Stomach (tissue), 9 donors: ENCODE measurements around the gene TBX6. TPM values are rescaled to one million over a fixed set of nuclear protein-coding genes. Genes with fewer than 3 reads are reported as not detected.

Source experiments
- DNase-seq, 2 donors: peaks; one replicate each; pipeline versions ENCODE4 v3.0.0 to v3.0.0-alpha.2; 2013 to 2019
- H3K27ac ChIP-seq, 5 donors: fragments of 200-600 bp in 4 of 5; sonication (generic) in 4 of 5; one replicate each; pipeline ENCODE4 v1.5.1; 2013 to 2019; ENCODE audit warnings: mild to moderate bottlenecking in 1 of 5, moderate library complexity in 1 of 5
- H3K27me3 ChIP-seq, 3 donors: fragments of 200-600 bp; sonication (generic); one replicate each; pipeline ENCODE4 v1.5.1; 2017 to 2019; ENCODE audit warnings: mixed run types in 1 of 3
- H3K36me3 ChIP-seq, 4 donors: fragments of 200-600 bp; sonication (generic); 1 replicate in 3 of 4; 2 replicates in 1 of 4; pipeline ENCODE4 v1.5.1; 2016 to 2019
- H3K4me1 ChIP-seq, 4 donors: fragments of 200-600 bp; sonication (generic); one replicate each; pipeline ENCODE4 v1.5.1; 2016 to 2019
- H3K4me3 ChIP-seq, 4 donors: fragments of 200-600 bp; sonication (generic) in 3 of 4; one replicate each; pipeline ENCODE4 v1.5.1; 2016 to 2019; ENCODE audit warnings: mild to moderate bottlenecking in 1 of 4
- H3K9me3 ChIP-seq, 4 donors: fragments of 200-600 bp; sonication (generic); one replicate each; pipeline ENCODE4 v1.5.1; 2016 to 2019
- CTCF ChIP-seq, 7 experiments: fragments of 450-650 bp in 4 of 7; fragments of 200-600 bp in 3 of 7; sonication (generic) in 3 of 7; IDR thresholded peaks; one replicate each; pipeline ENCODE4 v1.5.1; 2016 to 2019; ENCODE audit warnings: antibody characterized with exemption in 7 of 7, control low read depth in 2 of 7, mild to moderate bottlenecking in 1 of 7
- EP300 ChIP-seq: sonication (generic); formaldehyde crosslinking; IDR thresholded peaks from one replicate; pipeline ENCODE4 v1.6.1; 2017; ENCODE audit warnings: antibody characterized with exemption
- POLR2A ChIP-seq, 4 donors: fragments of 450-650 bp; IDR thresholded peaks; one replicate each; pipeline ENCODE4 v1.6.1; 2016; ENCODE audit warnings: antibody characterized with exemption in 4 of 4, control low read depth in 2 of 4, mild to moderate bottlenecking in 1 of 4, moderate library complexity in 1 of 4
- POLR2AphosphoS5 ChIP-seq, 3 donors: sonication (generic); formaldehyde crosslinking; IDR thresholded peaks; one replicate each; pipeline ENCODE4 v1.6.1; 2016; ENCODE audit warnings: antibody characterized with exemption in 3 of 3
- WGBS, 5 donors: extraction: QIAGEN DNeasy Blood & Tissue Kit in 3 of 5; methylation state at CpG; one replicate each; pipeline versions ENCODE4 v1.1.5 to v1.1.7; 2013 to 2018; 5-methylcytosine and 5-hydroxymethylcytosine counted together
- intact Hi-C: fragments of 100-400 bp; cut with DNase I; formaldehyde crosslinking; loops from one replicate; pipeline ENCODE4 v1.15.1; 2023; ENCODE audit warnings: low total_unique reads
- polyA plus RNA-seq, 3 donors: library from polyadenylated mRNA; stranded (reverse); fragments of 200-250 nt; gene quantifications; one replicate each; pipeline ENCODE4 v1.2.3, GENCODE V29; 2013
- total RNA-seq, 5 donors: library from RNA; depleted of rRNA; stranded (reverse); fragments of >200 nt; gene quantifications; one replicate each; pipeline versions ENCODE4 v1.1.0 to v1.2.3, GENCODE V29; 2014 to 2016
- donor health status: healthy with polysubstance abuse.
- donor health status: Bipolar disorder and iron deficiency.
- donor health status: healthy.

Gene TBX6
- total and polyA plus RNA-seq, 8 donors = 1.1 to 25.0 (median 2.5) TPM; not detected in 3

- H3K4me3 ChIP-seq = no peak overlapping the region
Observed at GRCh38 chr16:30086291-30087140, 5.2 kb downstream of the TBX6 start.

GRCh38 chr16:30085820-30086219 is 5.9 kb downstream of the TBX6 start:
- 76 to 85% (median 81%) methylated on average over 3 to 6 of the region's 6 CpGs for WGBS, 5 donors
- TF ChIP-seq CTCF (IDR thresholded peaks at IDR 0.05) (no peak), POLR2A (IDR thresholded peaks at IDR 0.05) (no peak), EP300 (no peak), POLR2AphosphoS5 (IDR thresholded peaks at IDR 0.05) (no peak)

More at GRCh38 chr16:30086291-30087140, 5.2 kb downstream of the TBX6 start:
- Histone ChIP-seq H3K9me3 (no peaks in the 10 kb centered on the region), H3K27me3 (no peaks in the 10 kb centered on the region), H3K4me1 (peaks cover 7 to 35% (median 10%) of the 10 kb centered on the region in 4 donors), H3K27ac (peak overlapping the region in 2 of 5 donors; percentile 26 to 34), H3K36me3 (peaks cover 36 to 57% (median 50%) of the 10 kb centered on the region in 4 donors)
- intact Hi-C loops = no loop called here
- no peak for DNase-seq
- TF ChIP-seq EP300 (no peak), CTCF (IDR thresholded peaks at IDR 0.05) (no peak), POLR2AphosphoS5 (IDR thresholded peaks at IDR 0.05) (no peak), POLR2A (IDR thresholded peaks at IDR 0.05) (no peak)
- 80 to 86% (median 83%) methylated on average over 20 to 27 of the region's 27 CpGs for WGBS, 5 donors

GRCh38 chr16:30085247-30085646 is 6.5 kb downstream of the TBX6 start:
- no peak for TF ChIP-seq POLR2A (IDR thresholded peaks at IDR 0.05)
- no peak for TF ChIP-seq EP300
- TF ChIP-seq POLR2AphosphoS5 (IDR thresholded peaks at IDR 0.05) = no peak
- Histone ChIP-seq H3K27ac (peak overlapping the region in 3 of 5 donors; percentile 3 to 31 (median 11)), H3K9me3 (no peaks in the 10 kb centered on the region), H3K27me3 (no peaks in the 10 kb centered on the region), H3K36me3 (peaks cover 47 to 70% (median 62%) of the 10 kb centered on the region in 4 donors), H3K4me3 (no peak overlapping the region), H3K4me1 (peaks cover 4 to 32% (median 10%) of the 10 kb centered on the region in 4 donors)
- intact Hi-C loops = no loop called here
- DNase-seq = no peak
- WGBS, 5 donors = 44 to 78% (median 59%) methylated on average over 3 of the region's 3 CpGs

More at GRCh38 chr16:30085820-30086219, 5.9 kb downstream of the TBX6 start:
- H3K27me3 ChIP-seq = no peaks in the 10 kb centered on the region
- peaks cover 43 to 64% (median 57%) of the 10 kb centered on the region in 4 donors for H3K36me3 ChIP-seq
- no peaks in the 10 kb centered on the region for H3K9me3 ChIP-seq
- H3K27ac ChIP-seq = peak overlapping the region in 1 of 5 donors; percentile 34
- DNase-seq = no peak
- H3K4me3 ChIP-seq = no peak overlapping the region
- intact Hi-C loops = no loop called here
- peaks cover under 1 to 35% (median 8%) of the 10 kb centered on the region in 4 donors for H3K4me1 ChIP-seq

GRCh38 chr16:30084816-30085159 is 6.9 kb downstream of the TBX6 start:
- TF ChIP-seq EP300 (no peak), POLR2AphosphoS5 (IDR thresholded peaks at IDR 0.05) (no peak), POLR2A (IDR thresholded peaks at IDR 0.05) (no peak), CTCF (IDR thresholded peaks at IDR 0.05) (no peak)
- Histone ChIP-seq H3K9me3 (no peaks in the 10 kb centered on the region), H3K36me3 (peaks cover 50 to 73% (median 66%) of the 10 kb centered on the region in 4 donors), H3K4me1 (peaks cover 4 to 31% (median 11%) of the 10 kb centered on the region in 4 donors), H3K4me3 (no peak overlapping the region), H3K27ac (peak overlapping the region in 3 of 5 donors; percentile 3 to 31 (median 11)), H3K27me3 (no peaks in the 10 kb centered on the region)
- 57 to 71% (median 67%) methylated on average over 13 to 17 of the region's 17 CpGs for WGBS, 5 donors
- peak in 1 of 2 donors; percentile 23 for DNase-seq
- intact Hi-C loops = no loop called here
